BE2C (cell line): ENCODE results near the gene SUN5.

Experiments used
- DNase-seq: peaks from one replicate; pipeline ENCODE4 v3.0.0-alpha.2; 2020
- H3K27me3 ChIP-seq: fragments of 250-450 bp; sonication (Bioruptor Pico); 2 replicates; pipeline ENCODE4 v1.5.1; 2020; ENCODE audit warnings: mild to moderate bottlenecking
- H3K36me3 ChIP-seq: fragments of 250-450 bp; sonication (Bioruptor Pico); 2 replicates; pipeline ENCODE4 v1.5.1; 2020; ENCODE audit warnings: mild to moderate bottlenecking
- H3K4me1 ChIP-seq: fragments of 250-450 bp; sonication (Bioruptor Pico); 2 replicates; pipeline ENCODE4 v1.5.1; 2020
- H3K4me3 ChIP-seq: 2 replicates; pipeline ENCODE4 v1.5.1; 2011; ENCODE audit warnings: low read depth, low read length
- H3K9me3 ChIP-seq: fragments of 250-450 bp; sonication (Bioruptor Pico); 2 replicates; pipeline ENCODE4 v1.5.1; 2020
- CTCF ChIP-seq: IDR thresholded peaks from 2 replicates; pipeline ENCODE4 v1.5.1; 2012; ENCODE audit warnings: mild to moderate bottlenecking, low read depth, low read length

SUN5 gene

DNA sequence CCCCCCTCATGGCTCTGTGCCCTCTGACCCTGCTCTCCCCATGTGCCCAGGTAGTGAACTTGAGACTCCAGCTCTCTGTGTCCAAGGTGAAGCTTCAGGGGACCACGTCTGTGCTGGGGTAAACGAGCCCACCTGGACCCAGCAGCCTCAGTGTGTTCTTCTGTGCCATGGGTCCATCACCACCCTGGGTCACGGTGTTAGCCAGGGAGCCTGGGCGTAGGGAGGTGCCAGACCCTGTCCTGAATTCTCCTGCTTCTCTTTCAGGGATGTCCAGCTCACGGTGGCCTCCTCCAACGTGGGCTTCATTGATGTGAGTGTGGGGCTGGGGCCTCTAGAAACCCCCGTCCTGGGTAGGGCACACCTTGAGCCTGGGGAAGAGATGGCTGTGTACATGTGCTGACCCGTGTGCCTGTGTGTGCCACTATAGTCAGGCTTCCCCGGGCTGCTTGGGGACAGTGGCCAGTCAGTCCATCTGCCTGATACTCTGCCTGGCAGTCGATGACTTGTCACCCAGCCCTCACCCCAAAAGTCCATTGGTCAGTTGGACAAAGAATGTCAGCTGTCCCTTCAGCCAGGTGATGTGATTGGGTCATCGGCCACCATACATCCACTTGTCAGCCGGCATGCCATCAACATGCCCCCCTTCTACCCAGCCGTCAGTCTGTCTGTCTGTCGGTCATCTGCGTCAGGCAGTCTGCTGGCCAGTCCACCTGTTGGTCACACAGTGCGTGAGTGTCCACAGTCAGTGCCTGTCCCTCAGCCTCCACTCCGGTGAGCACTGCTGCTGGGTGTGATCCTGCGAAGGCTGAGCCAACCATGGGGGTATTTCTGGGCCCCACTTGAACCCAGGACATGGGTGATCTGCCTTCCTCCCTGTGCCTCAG, 16.3 kb upstream of the SUN5 start:
- Histone ChIP-seq H3K9me3 (no peaks in the 10 kb centered on the region), H3K4me3 (no peak overlapping the region), H3K27me3 (no peaks in the 10 kb centered on the region), H3K4me1 (no peaks in the 10 kb centered on the region), H3K36me3 (no peaks in the 10 kb centered on the region)
- DNase-seq, result no peak
- no peak for TF ChIP-seq CTCF

GRCh38 chr20:33019465-33020277, 15.4 kb upstream of the SUN5 start:
- DNase-seq, result no peak
- no peak for TF ChIP-seq CTCF
- Histone ChIP-seq H3K4me3 (no peak overlapping the region), H3K9me3 (no peaks in the 10 kb centered on the region), H3K27me3 (no peaks in the 10 kb centered on the region), H3K36me3 (no peaks in the 10 kb centered on the region), H3K4me1 (no peaks in the 10 kb centered on the region)

GRCh38 chr20:33018169-33018931, 14.1 kb upstream of the SUN5 start:
- no peaks in the 10 kb centered on the region for H3K36me3 ChIP-seq
- H3K4me3 ChIP-seq, result no peak overlapping the region
- no peaks in the 10 kb centered on the region for H3K4me1 ChIP-seq
- DNase-seq, result no peak
- TF ChIP-seq CTCF, result no peak
- no peaks in the 10 kb centered on the region for H3K9me3 ChIP-seq
- no peaks in the 10 kb centered on the region for H3K27me3 ChIP-seq

DNA sequence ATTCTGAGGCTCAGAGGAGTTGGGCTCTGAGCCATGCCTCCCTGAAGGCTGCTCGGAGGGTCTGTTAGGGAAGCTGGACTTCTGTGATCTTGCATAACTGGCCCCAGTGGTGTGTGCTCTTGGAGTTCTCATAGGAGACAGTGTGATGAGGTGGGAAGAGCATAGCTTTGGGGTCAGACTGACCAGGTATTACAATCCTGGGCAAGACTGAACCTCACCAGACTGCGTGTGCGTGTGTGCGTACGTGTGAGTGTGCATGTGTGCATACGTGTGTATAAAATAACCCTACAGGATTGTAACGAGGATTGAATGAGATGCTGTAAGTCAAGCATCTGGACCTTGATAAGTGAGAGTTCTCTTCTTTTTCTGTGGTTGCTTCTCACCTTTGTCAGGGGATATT, 13.3 kb upstream of the SUN5 start:
- Histone ChIP-seq H3K27me3 (no peaks in the 10 kb centered on the region), H3K4me3 (no peak overlapping the region), H3K4me1 (no peaks in the 10 kb centered on the region), H3K36me3 (no peaks in the 10 kb centered on the region), H3K9me3 (no peaks in the 10 kb centered on the region)
- DNase-seq, result no peak
- no peak for TF ChIP-seq CTCF

- Histone ChIP-seq H3K9me3 (no peaks in the 10 kb centered on the region), H3K4me3 (no peak overlapping the region), H3K36me3 (no peaks in the 10 kb centered on the region), H3K27me3 (no peaks in the 10 kb centered on the region), H3K4me1 (no peaks in the 10 kb centered on the region)
- no peak for TF ChIP-seq CTCF
- DNase-seq, result no peak
Observed at GRCh38 chr20:33016581-33017109, 12.4 kb upstream of the SUN5 start.
